ENCODE data around the gene SHROOM4.

The SHROOM4 gene, protein sequence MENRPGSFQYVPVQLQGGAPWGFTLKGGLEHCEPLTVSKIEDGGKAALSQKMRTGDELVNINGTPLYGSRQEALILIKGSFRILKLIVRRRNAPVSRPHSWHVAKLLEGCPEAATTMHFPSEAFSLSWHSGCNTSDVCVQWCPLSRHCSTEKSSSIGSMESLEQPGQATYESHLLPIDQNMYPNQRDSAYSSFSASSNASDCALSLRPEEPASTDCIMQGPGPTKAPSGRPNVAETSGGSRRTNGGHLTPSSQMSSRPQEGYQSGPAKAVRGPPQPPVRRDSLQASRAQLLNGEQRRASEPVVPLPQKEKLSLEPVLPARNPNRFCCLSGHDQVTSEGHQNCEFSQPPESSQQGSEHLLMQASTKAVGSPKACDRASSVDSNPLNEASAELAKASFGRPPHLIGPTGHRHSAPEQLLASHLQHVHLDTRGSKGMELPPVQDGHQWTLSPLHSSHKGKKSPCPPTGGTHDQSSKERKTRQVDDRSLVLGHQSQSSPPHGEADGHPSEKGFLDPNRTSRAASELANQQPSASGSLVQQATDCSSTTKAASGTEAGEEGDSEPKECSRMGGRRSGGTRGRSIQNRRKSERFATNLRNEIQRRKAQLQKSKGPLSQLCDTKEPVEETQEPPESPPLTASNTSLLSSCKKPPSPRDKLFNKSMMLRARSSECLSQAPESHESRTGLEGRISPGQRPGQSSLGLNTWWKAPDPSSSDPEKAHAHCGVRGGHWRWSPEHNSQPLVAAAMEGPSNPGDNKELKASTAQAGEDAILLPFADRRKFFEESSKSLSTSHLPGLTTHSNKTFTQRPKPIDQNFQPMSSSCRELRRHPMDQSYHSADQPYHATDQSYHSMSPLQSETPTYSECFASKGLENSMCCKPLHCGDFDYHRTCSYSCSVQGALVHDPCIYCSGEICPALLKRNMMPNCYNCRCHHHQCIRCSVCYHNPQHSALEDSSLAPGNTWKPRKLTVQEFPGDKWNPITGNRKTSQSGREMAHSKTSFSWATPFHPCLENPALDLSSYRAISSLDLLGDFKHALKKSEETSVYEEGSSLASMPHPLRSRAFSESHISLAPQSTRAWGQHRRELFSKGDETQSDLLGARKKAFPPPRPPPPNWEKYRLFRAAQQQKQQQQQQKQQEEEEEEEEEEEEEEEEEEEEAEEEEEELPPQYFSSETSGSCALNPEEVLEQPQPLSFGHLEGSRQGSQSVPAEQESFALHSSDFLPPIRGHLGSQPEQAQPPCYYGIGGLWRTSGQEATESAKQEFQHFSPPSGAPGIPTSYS (N-terminal part only)

DNA sequence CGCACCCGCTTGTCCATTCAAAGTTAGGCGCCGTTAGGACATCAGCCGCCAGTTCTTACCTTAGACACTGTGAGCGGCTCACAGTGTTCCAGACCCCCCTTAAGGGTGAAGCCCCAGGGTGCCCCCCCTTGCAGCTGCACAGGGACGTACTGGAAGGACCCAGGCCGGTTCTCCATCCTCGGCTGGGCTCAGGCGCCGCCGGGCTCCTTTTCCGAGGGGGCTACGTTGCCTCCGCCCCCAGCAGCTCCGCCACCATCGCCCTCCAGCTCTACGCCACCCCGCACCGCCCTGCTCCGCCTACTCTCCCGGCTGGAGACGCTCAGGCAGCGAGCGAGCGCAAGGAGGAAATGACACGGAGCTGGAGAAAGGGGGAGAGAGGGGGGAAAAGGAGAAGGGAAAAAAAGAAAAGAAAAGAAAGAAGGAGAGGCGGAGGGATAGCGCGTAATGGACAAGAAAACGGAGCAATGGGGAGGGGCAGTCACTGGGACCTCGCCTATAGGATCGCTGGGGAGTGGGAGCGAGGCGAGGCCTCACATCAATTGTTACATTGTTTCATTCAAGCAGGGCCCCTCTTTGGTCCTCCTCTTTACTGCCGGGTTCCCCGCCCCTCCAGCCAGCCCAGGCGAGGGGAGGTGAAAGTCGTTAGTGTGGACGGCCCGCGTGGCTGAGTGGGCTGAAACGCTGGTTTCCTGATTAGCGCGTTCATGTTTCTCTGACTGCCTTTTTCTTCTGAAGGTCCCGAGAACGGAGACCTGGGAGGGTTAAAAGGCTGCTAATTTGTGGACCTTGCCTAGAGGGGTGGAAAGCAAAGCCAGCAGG lies at the start of gene SHROOM4:
Gene SHROOM4 (minus strand): TSS at position 352 of the 819 bp plus-strand sequence. CDS start 176 bp downstream, at position 176.
- no peak for DNase-seq

DNA sequence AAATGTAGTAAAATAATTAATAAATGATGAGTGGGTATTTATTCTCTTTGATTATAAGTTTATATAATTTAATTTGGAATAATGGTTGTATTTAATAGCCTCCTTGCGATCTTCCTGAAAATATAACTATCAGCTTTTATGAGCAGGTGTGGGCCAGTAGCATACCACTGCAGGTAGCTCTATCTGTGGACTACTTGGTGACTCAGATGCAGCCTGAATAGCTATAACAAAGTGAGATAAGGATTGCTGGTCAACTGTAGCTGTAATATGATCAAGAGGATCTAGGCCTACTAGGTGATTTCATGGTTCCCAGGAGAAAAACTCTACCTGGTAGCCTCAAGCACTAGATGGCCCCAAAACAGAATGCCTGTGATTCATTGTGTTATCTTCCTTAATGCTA lies 49.5 kb upstream of the SHROOM4 start:
- no peak for DNase-seq

DNA sequence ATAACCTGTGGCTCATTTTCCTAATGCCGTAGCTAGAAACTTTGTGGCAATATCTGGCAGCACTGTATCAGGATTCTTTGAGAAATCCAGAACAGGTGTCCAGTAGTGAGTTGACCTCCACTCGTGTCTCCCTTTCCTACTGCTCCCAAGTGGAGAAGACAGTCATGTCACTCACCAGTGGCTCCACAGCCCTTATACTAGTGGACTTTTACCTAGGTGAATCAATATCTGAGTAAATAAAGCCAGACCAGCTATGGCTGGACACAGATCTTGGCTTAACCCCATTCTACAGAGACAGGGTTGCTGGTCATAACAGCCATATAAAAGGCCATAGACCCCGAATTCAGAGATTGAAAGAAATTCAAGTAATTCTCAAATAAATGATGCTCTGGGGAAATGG lies 46.5 kb upstream of the SHROOM4 start:
- no peak for DNase-seq

DNA sequence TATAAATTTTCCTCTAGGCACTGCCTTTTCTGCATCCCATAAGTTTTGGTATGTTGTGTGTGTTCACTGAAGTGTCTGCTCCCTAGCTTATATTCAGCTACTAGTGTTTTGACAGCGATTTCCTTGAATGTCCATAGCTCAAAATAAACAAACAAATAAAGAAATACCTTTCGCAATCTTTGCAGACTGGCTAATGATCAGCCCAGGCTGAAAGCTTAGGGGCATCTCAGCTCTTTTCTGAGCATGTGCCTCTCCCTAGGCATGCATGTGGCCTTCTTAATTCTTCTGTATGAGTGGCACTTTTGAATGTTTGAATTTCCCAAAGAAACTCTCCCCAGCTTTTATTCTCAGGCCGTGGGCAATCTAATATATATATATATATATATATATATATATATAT lies 44.6 kb upstream of the SHROOM4 start:
- no peak for DNase-seq

DNA sequence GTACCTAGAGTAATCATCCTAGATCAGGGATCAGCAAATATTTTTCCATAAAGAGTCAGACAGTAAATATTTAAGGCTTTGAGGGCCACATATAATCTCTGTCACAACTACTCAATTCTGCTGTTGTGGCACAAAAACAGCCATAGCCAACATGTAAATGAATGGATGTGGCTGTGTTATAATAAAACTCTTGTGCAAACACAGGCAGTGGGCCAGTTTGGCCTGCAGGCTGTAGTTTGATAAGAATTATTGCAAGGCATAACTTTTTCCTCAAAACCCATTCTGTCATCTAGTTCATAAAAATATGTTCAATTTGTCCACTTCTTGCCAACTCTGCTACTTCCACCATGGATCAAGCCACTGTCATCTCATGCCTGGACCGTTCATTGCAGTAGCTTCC lies 39.4 kb upstream of the SHROOM4 start:
- no peak for DNase-seq

DNA sequence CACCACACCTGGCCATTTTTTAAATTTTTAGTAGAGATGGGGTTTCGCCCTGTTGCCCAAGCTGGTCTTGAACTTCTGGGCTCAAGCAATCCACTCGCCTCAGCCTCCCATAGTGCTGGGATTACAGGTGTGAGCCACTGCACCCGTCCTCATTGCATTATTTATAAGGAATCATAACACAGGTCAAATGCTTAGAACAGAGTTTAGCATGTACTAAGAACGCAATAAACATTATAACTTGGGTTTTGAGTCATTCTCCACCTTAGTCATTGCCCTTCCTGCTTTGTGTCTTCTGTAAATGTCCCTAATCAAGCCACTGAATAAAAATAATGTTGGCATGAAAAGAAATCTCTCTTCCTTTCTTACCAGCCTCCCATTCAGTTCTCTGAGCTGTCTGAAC lies 38.5 kb upstream of the SHROOM4 start:
- no peak for DNase-seq

DNA sequence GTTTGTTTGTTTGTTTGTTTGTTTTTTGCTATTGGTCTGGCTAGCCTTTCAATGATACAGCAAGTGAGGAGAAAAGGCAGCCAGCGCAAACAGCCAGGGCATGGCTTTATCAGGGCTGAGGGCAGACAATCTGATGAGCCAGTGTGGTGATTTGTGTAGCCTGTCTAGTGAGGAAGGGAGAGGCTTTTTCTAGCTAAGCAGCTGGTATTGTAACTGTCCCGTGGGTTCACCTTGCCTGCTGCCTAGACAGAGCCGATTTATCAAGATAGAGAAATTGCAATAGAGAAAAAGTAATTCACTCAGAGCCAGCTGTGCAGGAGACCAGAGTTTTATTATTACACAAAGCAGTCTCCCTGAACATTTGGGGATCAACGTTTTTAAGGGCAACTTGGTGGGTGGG lies 28.2 kb upstream of the SHROOM4 start:
- no peak for DNase-seq

DNA sequence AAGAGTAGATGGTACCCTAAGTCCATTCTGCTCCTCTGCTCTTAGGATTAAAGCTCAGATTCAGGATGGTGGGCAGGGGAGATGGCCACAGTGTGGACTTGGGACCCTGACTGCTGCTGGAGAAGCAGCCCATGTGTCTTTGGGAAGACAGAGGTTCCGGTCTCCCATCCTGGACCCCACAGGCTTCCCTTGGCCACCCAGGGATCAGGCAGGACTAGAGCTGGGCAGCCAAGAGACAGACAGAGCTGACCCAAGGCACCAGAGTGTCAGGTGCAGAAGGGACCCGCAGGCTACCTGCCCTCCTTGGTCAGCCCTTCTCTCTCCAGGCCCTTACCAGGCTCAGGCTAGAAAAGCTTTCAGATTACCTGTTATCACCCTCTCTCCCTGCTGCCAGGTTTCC lies 25.7 kb upstream of the SHROOM4 start:
- no peak for DNase-seq

DNA sequence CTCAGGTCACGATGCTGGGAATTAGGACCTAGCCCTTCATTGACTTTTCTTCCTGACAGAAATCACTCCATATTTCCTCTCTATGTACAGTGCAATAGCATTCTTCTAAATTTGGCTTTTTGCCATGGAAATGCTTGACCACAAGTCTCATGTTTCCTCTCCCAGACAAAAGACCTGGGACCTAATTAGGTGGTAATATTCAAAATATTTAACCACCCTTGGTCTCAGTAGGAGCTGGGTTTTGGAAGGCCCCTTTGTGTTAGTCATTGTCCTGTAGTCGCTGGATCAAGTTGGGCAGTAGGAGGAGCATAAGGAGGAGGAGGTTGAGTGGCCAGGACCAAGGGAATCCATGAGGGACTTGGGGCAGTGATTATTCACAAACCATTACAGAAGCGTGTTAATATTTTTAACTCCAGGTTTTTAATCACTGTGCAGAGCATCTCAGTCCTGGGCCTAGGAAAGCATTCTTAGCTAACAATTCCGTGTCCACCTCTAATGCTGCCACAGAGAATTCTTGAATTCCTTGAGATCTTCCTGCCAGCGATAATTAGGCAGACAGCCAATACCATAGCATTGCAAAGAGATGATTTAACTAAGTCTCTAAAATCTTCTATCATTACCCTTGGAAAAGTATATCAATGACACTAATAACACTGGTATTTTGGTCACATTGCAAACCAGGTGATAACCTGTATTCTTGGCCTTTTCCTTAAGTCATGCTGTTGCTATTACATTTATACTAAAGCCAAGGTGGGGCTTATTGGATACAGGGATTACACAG lies 25.0 kb upstream of the SHROOM4 start:
- DNase-seq = no peak

DNA sequence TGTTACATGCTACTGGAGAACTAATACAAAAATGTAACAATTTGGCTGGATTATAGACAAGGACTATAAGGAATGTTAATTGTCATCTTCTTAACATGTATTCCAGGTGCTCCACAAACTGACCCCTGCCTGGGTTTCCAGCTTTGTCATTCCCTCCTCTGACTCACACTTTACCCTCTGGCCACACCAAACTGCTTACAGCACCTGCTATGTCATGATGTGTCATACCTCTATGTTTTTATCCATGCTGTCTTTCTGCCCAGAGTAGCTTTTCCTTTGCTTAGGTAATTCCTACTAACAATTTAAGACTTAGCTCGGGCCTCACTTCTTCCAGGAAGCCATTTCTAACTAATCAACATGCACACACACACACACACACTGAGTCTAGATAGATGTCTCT lies 14.0 kb upstream of the SHROOM4 start:
- DNase-seq = no peak

DNA sequence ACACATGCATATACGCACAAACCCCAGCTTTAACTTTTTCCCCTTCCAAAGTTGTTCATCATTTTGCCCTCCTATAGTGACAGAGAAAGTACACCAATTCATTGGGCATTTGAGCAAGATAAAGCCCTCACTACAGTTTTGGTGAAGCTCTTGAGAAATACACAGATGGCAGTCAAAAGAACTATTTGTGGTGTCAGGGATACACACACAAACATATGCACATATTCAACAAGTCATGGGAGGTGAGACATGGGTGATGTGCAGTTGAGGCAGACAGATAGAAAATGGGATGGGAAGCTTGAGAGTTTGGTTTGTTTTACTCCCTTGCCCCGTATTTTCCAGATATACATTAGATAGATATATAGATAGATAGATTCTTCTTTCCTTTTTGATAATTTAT lies 11.8 kb upstream of the SHROOM4 start:
- no peak for DNase-seq

DNA sequence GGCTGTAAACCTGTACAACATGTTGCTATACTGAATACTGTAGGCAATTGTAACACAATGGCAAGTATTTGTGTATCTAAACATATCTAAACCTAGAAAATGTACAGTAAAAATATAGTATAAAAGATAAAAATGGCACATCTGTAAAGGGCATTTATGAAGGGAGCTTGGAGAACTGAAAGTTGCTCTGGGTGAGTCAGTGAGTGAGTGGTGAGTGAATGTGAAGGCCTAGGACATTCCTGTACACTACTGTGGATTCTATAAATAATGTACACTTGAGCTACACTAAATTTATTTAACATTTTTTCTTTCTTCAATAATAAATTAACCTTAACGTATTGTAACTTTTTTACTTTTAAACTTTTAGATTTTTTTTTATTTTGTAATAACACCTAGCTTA lies 5.0 kb upstream of the SHROOM4 start:
- DNase-seq = no peak

DNA sequence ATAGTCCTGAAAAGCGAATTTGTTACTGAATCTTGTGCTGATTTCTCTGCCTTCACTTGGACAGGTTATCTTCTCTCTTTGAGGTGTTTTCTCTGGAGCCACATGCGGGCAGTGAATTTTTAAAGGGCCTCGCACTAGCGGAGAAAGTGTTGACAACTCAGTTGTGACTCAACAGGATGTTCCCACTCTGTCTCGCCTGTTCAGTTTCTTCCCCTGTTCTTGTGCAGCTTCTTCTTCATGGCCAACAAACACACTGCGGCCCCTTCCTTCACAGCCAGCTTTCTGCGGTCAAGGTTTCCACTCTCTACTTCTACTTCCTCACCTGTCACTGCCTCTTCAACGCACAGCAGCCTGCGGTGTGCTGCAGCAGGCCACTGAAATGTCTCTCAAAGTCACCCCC lies 1.1 kb upstream of the SHROOM4 start:
- DNase-seq = no peak

DNA sequence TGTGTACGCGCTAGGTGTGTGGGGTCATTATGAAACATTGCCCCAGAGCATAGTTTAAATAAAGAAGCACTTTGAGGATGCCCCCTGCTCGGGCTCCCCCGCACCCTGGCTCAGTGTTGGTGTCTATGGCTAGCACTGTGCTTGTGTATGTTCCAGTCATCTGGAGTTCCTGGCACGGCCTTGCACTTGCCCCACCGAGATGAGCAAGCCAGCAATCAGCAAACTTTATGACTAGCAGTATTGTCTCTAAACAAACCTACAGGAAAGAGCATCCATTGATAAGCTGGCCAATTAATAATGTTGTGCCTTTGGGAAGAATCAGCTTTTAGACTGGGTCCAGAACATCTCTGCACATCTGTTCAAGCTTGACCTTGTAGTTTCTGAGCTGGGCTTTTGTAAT lies 707 bp upstream of the SHROOM4 start:
- no peak for DNase-seq

DNA sequence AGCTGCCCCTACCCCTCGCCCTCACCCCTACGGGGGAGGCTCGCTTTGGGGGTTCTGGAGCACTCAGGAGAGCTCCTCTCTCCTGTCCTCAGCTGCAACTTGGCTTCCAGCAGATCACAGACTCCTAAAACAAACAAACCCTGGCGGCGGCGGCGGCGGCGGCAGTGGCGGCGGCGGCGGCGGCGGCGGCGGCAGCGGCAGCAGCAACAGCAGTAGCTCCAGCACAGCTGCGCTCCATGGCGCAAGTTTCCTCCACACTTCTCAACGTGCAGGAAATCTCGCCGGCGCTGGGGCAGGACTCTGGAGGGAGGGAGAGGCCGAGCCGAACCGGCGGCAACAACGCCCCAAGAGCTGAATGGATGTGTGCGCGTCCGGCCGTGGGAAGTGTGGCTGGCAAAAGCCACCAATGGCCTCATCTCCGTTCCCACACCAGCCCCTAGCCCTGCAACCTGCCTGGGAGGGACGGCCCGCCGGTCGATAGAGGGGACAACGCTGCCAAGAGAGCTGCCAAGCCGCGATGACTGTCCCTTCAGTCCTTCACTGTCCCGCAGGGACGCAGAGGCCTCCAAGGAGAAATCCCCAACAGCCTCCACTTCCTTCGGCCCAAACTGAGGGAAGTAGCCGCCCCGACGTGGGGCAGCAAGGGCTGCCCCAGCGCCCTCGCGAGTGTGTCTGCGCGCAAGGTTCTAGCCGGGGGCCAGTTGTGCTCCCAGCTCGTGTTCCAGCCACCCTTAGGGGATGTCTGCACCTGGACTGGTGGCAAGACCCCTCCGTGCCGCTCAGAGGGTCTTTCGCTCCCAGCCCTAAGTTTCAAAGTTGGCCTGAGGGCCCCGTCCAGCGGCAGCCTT lies 775 bp downstream of the SHROOM4 start:
- no peak for DNase-seq

DNA sequence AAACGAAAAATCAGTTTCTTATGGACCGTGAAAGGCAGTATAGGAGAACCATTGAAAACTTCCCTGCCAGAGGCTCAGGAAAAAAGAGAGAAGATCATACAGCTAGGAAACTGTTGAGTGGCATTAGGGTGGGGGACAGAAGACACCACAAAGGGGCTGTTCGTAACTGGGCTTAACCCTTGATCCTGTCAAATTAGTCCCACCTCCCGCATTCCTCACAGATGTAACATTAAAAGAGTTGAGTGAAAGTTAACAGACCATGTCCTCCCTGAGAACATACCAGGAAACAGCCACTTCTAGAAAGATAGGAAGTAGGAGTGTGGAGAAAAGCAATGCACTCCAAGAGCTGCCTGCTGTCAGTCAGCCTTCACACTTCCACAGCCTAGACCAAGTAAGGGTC lies 8.7 kb downstream of the SHROOM4 start:
- DNase-seq = no peak

DNA sequence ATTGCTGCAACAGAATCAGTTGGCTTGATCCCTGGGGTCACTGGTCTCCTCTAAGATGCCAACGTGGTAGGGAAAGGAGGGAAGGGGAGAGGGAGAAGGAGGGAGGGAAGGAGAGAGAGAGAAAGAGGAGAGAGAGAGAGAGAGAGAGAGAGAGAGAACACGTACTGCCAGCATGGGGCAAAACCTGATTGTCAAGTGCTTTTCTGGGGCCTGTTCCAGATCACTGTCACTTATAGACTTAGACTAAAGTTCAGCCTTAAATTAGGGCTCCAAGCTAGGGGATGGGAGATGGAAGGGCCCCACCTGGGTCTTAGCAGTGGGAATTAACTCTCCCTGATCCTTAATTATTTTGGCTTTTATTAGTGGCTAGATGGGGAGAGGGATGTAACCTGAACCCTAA lies 12.9 kb downstream of the SHROOM4 start:
- DNase-seq = no peak

DNA sequence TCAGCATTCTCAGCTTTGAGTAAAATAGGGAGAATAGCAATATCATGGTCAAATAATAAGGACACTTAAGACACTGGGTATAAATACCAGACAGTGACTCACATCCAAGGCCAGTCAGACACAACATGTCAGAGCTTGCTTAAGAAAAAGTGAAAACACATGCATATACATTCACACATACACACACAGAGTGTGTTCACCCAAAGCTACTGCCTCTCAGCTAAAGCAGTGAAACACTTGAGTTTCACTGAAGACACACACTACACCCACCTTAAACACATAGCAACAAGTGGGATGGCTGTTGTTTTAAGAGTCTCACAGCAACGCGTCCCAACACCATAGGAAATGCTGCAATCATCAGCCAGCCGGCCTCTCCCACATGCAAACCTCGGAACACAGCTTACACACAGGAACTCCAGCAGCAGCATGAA lies 14.4 kb downstream of the SHROOM4 start:
- no peak for DNase-seq

DNA sequence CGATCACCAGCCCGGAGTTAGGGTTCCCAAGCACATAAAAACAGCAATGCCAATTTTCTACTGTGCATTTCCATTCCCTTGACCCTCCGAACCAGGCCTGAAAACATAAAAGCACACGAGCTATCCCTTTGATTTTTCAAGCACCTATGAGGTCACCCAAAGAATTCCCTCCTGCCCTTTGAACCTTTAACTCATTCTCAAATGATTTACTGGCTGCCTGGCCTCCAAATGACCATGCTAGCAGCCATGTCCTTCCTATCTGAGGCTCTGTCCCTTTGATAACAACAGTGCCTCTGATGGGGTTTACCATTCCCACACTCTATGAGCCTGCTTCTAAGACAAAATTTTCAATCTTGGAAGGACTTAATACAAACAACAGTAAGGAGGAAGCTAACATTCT lies 15.2 kb downstream of the SHROOM4 start:
- DNase-seq = no peak

DNA sequence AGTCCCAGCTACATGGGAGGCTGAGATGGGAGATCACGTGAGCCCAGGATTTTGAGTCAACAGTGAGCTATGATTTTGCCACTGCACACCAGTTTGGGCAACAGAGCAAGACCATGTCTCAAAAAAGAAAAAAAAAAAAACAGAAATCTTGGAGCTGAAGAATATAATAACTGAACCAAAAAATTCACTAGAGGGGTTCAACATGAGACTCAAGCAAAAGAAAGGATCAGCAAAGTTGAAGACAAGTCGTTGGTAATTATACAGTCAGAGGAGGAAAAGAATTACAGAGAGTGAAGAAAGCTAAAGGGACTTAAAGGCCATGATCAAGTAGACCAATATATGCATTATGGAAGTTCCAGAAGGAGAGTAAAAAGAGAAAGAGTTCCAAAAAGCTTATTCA lies 26.9 kb downstream of the SHROOM4 start:
- no peak for DNase-seq

DNA sequence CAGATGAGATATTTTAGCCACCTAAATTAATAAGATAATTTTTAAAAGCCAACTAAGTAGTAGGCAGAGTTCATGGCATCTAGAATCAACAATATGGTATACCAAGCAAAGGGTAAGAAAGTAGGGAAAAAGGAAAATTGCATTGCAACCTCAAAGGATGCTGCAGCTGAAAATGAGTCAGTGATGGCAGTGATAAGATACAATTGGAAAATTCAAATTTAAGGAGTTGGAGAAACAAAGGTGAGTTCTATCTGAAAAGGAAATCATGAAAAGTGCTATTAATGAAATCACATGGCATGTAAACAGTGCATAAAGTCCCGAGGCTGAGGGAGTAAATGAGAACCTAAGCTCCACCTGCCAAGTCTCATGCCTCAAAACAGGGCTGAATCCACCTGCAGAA lies 33.9 kb downstream of the SHROOM4 start:
- no peak for DNase-seq
